Mucosa of rectum (tissue), 2 donors: ENCODE data around the gene ASB9.
"Not testable (repeated sequence)": the region's sequence is repeated elsewhere in the genome, so short reads cannot be mapped to it uniquely, and the experiment has no call there.

Source experiments
- H3K27ac ChIP-seq, 2 donors: one replicate each; pipeline ENCODE4 v1.7.0; 2013; ENCODE audit warnings: inconsistent platforms in 2 of 2, low read depth in 2 of 2, low read length in 2 of 2
- H3K27me3 ChIP-seq, 2 donors: one replicate each; pipeline ENCODE4 v1.7.0; 2013; ENCODE audit warnings: low read length in 2 of 2; ENCODE audit not compliant: control insufficient read depth in 2 of 2, insufficient read depth in 2 of 2
- H3K36me3 ChIP-seq, 2 donors: one replicate each; pipeline ENCODE4 v1.7.0; 2013; ENCODE audit warnings: low read length in 2 of 2; ENCODE audit not compliant: control insufficient read depth in 2 of 2, insufficient read depth in 2 of 2
- H3K4me1 ChIP-seq, 2 donors: one replicate each; pipeline ENCODE4 v1.7.0; 2013; ENCODE audit warnings: low read length in 2 of 2, mild to moderate bottlenecking in 1 of 2; ENCODE audit not compliant: control insufficient read depth in 2 of 2, insufficient read depth in 2 of 2
- H3K4me3 ChIP-seq, 2 donors: one replicate each; pipeline ENCODE4 v1.7.0; 2013; ENCODE audit warnings: low read length in 2 of 2
- H3K9ac ChIP-seq, 2 donors: one replicate each; pipeline ENCODE4 v1.7.0; 2013; ENCODE audit warnings: low read length in 2 of 2, low read depth in 1 of 2, mild to moderate bottlenecking in 1 of 2
- H3K9me3 ChIP-seq, 2 donors: one replicate each; pipeline ENCODE4 v1.7.0; 2013; ENCODE audit warnings: low read length in 2 of 2; ENCODE audit not compliant: control insufficient read depth in 2 of 2
- donor health status: healthy.
- donor health status: Normal muscosa, but diverticular disease.

Gene ASB9

DNA sequence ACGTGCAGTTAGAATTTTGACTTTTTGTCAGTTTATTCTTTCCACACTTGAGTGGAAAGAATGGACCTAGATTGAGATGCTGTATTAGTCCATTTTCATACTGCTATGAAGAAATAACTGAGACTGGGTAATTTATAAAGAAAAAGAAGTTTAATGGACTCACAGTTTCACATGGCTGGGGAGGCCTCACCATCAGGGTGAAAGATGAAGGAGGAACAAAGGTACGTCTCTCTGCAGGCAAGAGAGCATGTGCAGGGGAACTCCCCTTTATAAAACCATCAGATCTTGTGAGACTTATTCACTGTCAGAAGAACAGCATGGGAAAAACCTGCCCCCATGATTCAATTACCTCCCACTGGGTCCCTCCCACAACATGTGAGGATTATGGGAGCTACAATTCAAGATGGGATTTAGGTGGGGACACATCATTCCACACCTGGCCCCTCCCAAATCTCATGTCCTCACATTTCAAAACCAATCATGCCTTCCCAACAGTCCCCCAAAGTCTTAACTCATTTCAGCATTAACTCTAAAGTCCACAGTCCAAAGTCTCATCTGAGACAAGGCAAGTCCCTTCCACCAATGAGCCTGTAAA is 71.2 kb downstream of the ASB9 start:
- H3K4me3 ChIP-seq, H3K27ac ChIP-seq, H3K36me3 ChIP-seq, H3K4me1 ChIP-seq, H3K9ac ChIP-seq, H3K9me3 ChIP-seq, H3K27me3 ChIP-seq: not testable (repeated sequence)

DNA sequence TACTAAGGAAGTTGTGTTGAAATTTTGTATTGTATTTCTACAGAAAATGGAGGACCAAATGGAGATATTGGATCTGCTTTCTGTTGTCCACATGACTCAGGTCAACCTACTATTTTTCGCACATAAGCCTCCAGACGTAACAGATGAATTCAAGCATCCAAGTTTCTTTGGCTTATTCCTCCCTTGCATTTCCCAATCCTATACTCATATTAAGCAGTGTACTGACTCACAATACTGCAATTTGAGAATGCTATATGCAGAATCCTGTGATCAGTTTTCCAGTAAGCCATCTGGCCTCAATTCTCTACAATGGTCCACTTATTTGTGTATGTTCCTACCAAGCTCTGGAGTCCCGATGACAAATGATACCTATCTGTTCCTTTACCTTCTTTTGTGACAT is 75.7 kb downstream of the ASB9 start:
- H3K27me3 ChIP-seq: peaks cover 0 to 3% of the 10 kb centered on the region in 2 donors
- H3K9me3 ChIP-seq: no peaks in the 10 kb centered on the region
- no peak overlapping the region for H3K9ac ChIP-seq
- H3K27ac ChIP-seq: no peak overlapping the region
- H3K36me3 ChIP-seq: no peaks in the 10 kb centered on the region
- no peak overlapping the region for H3K4me3 ChIP-seq
- H3K4me1 ChIP-seq: no peaks in the 10 kb centered on the region
